CD4-positive, alpha-beta memory T cell (primary cell): ENCODE data around the gene SYK. TPM values are rescaled to one million over a fixed set of nuclear protein-coding genes. Genes with fewer than 3 reads are reported as not detected.
"Not testable (repeated sequence)": the region's sequence is repeated elsewhere in the genome, so short reads cannot be mapped to it uniquely, and the experiment has no call there.

Source experiments
- CTCF ChIA-PET: fragments of 350-600 bp; sonication (Branson Sonifier 250); formaldehyde crosslinking; loops from one replicate; lab custom pipeline; 2021; ENCODE audit warnings: inconsistent platforms; ENCODE audit not compliant: partially characterized antibody; lab: Charles Lee
- POLR2A ChIA-PET: fragments of 350-600 bp; sonication (Branson Sonifier 250); formaldehyde crosslinking; loops from one replicate; lab custom pipeline; 2021; ENCODE audit not compliant: partially characterized antibody; lab: Charles Lee
- DNase-seq, 5 donors: peaks; one replicate each; pipeline versions ENCODE4 v3.0.0 to v3.0.0-alpha.2; 2020 to 2022; ENCODE audit warnings: mixed read lengths in 1 of 5
- H3K27ac ChIP-seq: one replicate; pipeline ENCODE4 v1.7.0; 2013; ENCODE audit warnings: low read depth, low read length
- H3K27me3 ChIP-seq: 2 replicates; pipeline ENCODE4 v1.7.0; 2013; ENCODE audit warnings: mild to moderate bottlenecking, low read length, moderate library complexity; ENCODE audit not compliant: insufficient read depth
- H3K36me3 ChIP-seq: 2 replicates; pipeline ENCODE4 v1.7.0; 2013; ENCODE audit warnings: mild to moderate bottlenecking, low read length, moderate library complexity; ENCODE audit not compliant: insufficient read depth
- H3K4me1 ChIP-seq: 2 replicates; pipeline ENCODE4 v1.7.0; 2013; ENCODE audit warnings: mild to moderate bottlenecking, low read length, moderate library complexity; ENCODE audit not compliant: insufficient read depth
- H3K4me3 ChIP-seq, 2 donors: one replicate each; pipeline ENCODE4 v1.7.0; 2013; ENCODE audit warnings: low read length in 2 of 2, mild to moderate bottlenecking in 1 of 2
- H3K9me3 ChIP-seq, 2 donors: one replicate each; pipeline ENCODE4 v1.7.0; 2013; ENCODE audit warnings: low read length in 2 of 2, control low read depth in 1 of 2; ENCODE audit not compliant: control insufficient read depth in 1 of 2
- H3K27ac Mint-ChIP-seq, 7 donors: one replicate each; pipeline ENCODE4 v1.8.0; 2020 to 2021; ENCODE audit warnings: mixed read lengths in 7 of 7, mild to moderate bottlenecking in 6 of 7, inconsistent platforms in 3 of 7, moderate library complexity in 3 of 7
- H3K27me3 Mint-ChIP-seq, 2 donors: one replicate each; pipeline ENCODE4 v1.8.0; 2020 to 2021; ENCODE audit warnings: mixed read lengths in 2 of 2
- H3K36me3 Mint-ChIP-seq, 2 donors: one replicate each; pipeline ENCODE4 v1.8.0; 2020 to 2021; ENCODE audit warnings: mixed read lengths in 2 of 2, inconsistent platforms in 1 of 2, mild to moderate bottlenecking in 1 of 2
- H3K4me1 Mint-ChIP-seq, 4 donors: one replicate each; pipeline ENCODE4 v1.8.0; 2020 to 2021; ENCODE audit warnings: mixed read lengths in 4 of 4, mild to moderate bottlenecking in 1 of 4
- H3K4me3 Mint-ChIP-seq, 8 donors: one replicate each; pipeline ENCODE4 v1.8.0; 2020 to 2021; ENCODE audit warnings: mixed read lengths in 8 of 8, mild to moderate bottlenecking in 7 of 8, moderate library complexity in 6 of 8, inconsistent platforms in 3 of 8
- H3K9me3 Mint-ChIP-seq, 8 donors: one replicate each; pipeline ENCODE4 v1.8.0; 2020 to 2021; ENCODE audit warnings: mixed read lengths in 8 of 8, mild to moderate bottlenecking in 5 of 8, inconsistent platforms in 3 of 8, moderate library complexity in 1 of 8
- intact Hi-C: fragments of 100-400 bp; cut with micrococcal nuclease; formaldehyde crosslinking; loops from one replicate; pipeline ENCODE4 v1.15.1; 2023
- polyA plus RNA-seq, 2 donors: library from polyadenylated mRNA; unstranded; fragments of 300-500 nt; fragmentation: Illumina TruSeq; gene quantifications; one replicate each; pipeline ENCODE4 v1.2.3, GENCODE V29; 2021
- total RNA-seq, 2 experiments: library from RNA; stranded (reverse); gene quantifications; one replicate each; pipeline ENCODE4 v1.2.3, GENCODE V29; 2021

The SYK gene
- total and polyA plus RNA-seq, 4 experiments from 2014 or later, result 0.08 to 1.9 (median 0.78) TPM

GRCh38 chr9:90886868-90887267 is 85.2 kb downstream of the SYK start:
- DNase-seq, H3K27me3 ChIP-seq, H3K27ac ChIP-seq, H3K4me1 Mint-ChIP-seq, H3K27ac Mint-ChIP-seq, intact Hi-C loops, H3K36me3 ChIP-seq, H3K36me3 Mint-ChIP-seq, CTCF ChIA-PET, H3K4me3 Mint-ChIP-seq, H3K9me3 ChIP-seq, POLR2A ChIA-PET, H3K4me1 ChIP-seq, H3K4me3 ChIP-seq, H3K27me3 Mint-ChIP-seq: not testable (repeated sequence)
- peaks cover 0 to 22% (median 14%) of the 10 kb centered on the region in 8 donors for H3K9me3 Mint-ChIP-seq

- H3K36me3 ChIP-seq, result no peaks in the 10 kb centered on the region
- ChIA-PET CTCF (interaction anchor here (2.6 kb wide), 1 partner anchor 26 kb away, joined by 6 read pairs; no protein-coding TSS in a partner anchor), POLR2A (no interaction called here)
- Mint-ChIP-seq H3K4me3 (no peak overlapping the region), H3K36me3 (no peaks in the 10 kb centered on the region), H3K27me3 (peaks cover 7 to 8% of the 10 kb centered on the region in 2 donors), H3K27ac (no peak overlapping the region), H3K9me3 (peaks cover 0 to 22% (median 14%) of the 10 kb centered on the region in 8 donors), H3K4me1 (no peaks in the 10 kb centered on the region)
- no peaks in the 10 kb centered on the region for H3K9me3 ChIP-seq
- H3K27me3 ChIP-seq, result no peaks in the 10 kb centered on the region
- no peak for DNase-seq
- no peak overlapping the region for H3K4me3 ChIP-seq
- intact Hi-C loops, result no loop called here
- no peak overlapping the region for H3K27ac ChIP-seq
- H3K4me1 ChIP-seq, result no peaks in the 10 kb centered on the region
Observed at GRCh38 chr9:90888941-90889340, 87.3 kb downstream of the SYK start.

GRCh38 chr9:90890146-90890810 is 88.7 kb downstream of the SYK start:
- Mint-ChIP-seq H3K4me3 (no peak overlapping the region), H3K27ac (no peak overlapping the region), H3K36me3 (no peaks in the 10 kb centered on the region), H3K27me3 (peaks cover 8 to 9% of the 10 kb centered on the region in 2 donors), H3K4me1 (no peaks in the 10 kb centered on the region), H3K9me3 (peaks cover 0 to 18% (median 9%) of the 10 kb centered on the region in 8 donors)
- no peaks in the 10 kb centered on the region for H3K9me3 ChIP-seq
- no peaks in the 10 kb centered on the region for H3K36me3 ChIP-seq
- no peaks in the 10 kb centered on the region for H3K27me3 ChIP-seq
- H3K4me1 ChIP-seq, result no peaks in the 10 kb centered on the region
- no peak for DNase-seq
- intact Hi-C loops, result no loop called here
- H3K27ac ChIP-seq, result no peak overlapping the region
- ChIA-PET CTCF (interaction anchor here (1.8 to 2.6 kb wide), 2 partner anchors 17 to 25 kb away, joined by 5 to 6 read pairs; no protein-coding TSS in a partner anchor), POLR2A (no interaction called here)
- H3K4me3 ChIP-seq, result no peak overlapping the region

GRCh38 chr9:90891308-90892040 is 89.9 kb downstream of the SYK start:
- H3K4me3 Mint-ChIP-seq, result no peak overlapping the region
- H3K27me3 Mint-ChIP-seq, result peaks cover 8 to 10% of the 10 kb centered on the region in 2 donors
- H3K36me3 Mint-ChIP-seq, result no peaks in the 10 kb centered on the region
- H3K27me3 ChIP-seq, result no peaks in the 10 kb centered on the region
- intact Hi-C loops, result no loop called here
- H3K4me1 Mint-ChIP-seq, result no peaks in the 10 kb centered on the region
- ChIA-PET POLR2A (no interaction called here), CTCF (interaction anchor here (1.8 kb wide), 1 partner anchor 18 kb away, joined by 5 read pairs; no protein-coding TSS in a partner anchor)
- no peak overlapping the region for H3K27ac Mint-ChIP-seq
- no peaks in the 10 kb centered on the region for H3K36me3 ChIP-seq
- H3K4me3 ChIP-seq, result no peak overlapping the region
- peaks cover 0 to 7% (median 0%) of the 10 kb centered on the region in 8 donors for H3K9me3 Mint-ChIP-seq
- H3K4me1 ChIP-seq, result no peaks in the 10 kb centered on the region
- H3K9me3 ChIP-seq, result no peaks in the 10 kb centered on the region
- H3K27ac ChIP-seq, result no peak overlapping the region
- no peak for DNase-seq

GRCh38 chr9:90892918-90893317 is 91.3 kb downstream of the SYK start:
- H3K4me1 Mint-ChIP-seq, result no peaks in the 10 kb centered on the region
- Histone ChIP-seq H3K4me3 (no peak overlapping the region), H3K36me3 (no peaks in the 10 kb centered on the region), H3K27ac (no peak overlapping the region), H3K4me1 (no peaks in the 10 kb centered on the region), H3K27me3 (no peaks in the 10 kb centered on the region), H3K9me3 (no peaks in the 10 kb centered on the region)
- H3K9me3 Mint-ChIP-seq, result peaks cover 0 to 1% (median 0%) of the 10 kb centered on the region in 8 donors
- H3K4me3 Mint-ChIP-seq, result no peak overlapping the region
- intact Hi-C loops, result no loop called here
- no peaks in the 10 kb centered on the region for H3K36me3 Mint-ChIP-seq
- POLR2A ChIA-PET, result no interaction called here
- DNase-seq, result no peak
- CTCF ChIA-PET, result no interaction called here
- peaks cover 8 to 10% of the 10 kb centered on the region in 2 donors for H3K27me3 Mint-ChIP-seq
- no peak overlapping the region for H3K27ac Mint-ChIP-seq

GRCh38 chr9:90893706-90894105 is 92.1 kb downstream of the SYK start:
- no peaks in the 10 kb centered on the region for H3K4me1 ChIP-seq
- H3K27ac ChIP-seq, result no peak overlapping the region
- ChIA-PET CTCF (no interaction called here), POLR2A (no interaction called here)
- Mint-ChIP-seq H3K9me3 (peaks cover 0 to 1% (median 0%) of the 10 kb centered on the region in 8 donors), H3K36me3 (no peaks in the 10 kb centered on the region), H3K27ac (no peak overlapping the region), H3K27me3 (peaks cover 8 to 10% of the 10 kb centered on the region in 2 donors), H3K4me3 (no peak overlapping the region), H3K4me1 (no peaks in the 10 kb centered on the region)
- H3K27me3 ChIP-seq, result no peaks in the 10 kb centered on the region
- no peaks in the 10 kb centered on the region for H3K36me3 ChIP-seq
- intact Hi-C loops, result no loop called here
- no peak for DNase-seq
- no peaks in the 10 kb centered on the region for H3K9me3 ChIP-seq
- H3K4me3 ChIP-seq, result no peak overlapping the region

- H3K36me3 ChIP-seq, result no peaks in the 10 kb centered on the region
- CTCF ChIA-PET, result no interaction called here
- Mint-ChIP-seq H3K4me1 (no peaks in the 10 kb centered on the region), H3K9me3 (no peaks in the 10 kb centered on the region), H3K27ac (no peak overlapping the region), H3K27me3 (peaks cover 8% of the 10 kb centered on the region in 2 donors), H3K36me3 (no peaks in the 10 kb centered on the region), H3K4me3 (no peak overlapping the region)
- H3K27ac ChIP-seq, result no peak overlapping the region
- DNase-seq, result no peak
- intact Hi-C loops, result no loop called here
- no peaks in the 10 kb centered on the region for H3K9me3 ChIP-seq
- no peak overlapping the region for H3K4me3 ChIP-seq
- no peaks in the 10 kb centered on the region for H3K27me3 ChIP-seq
- POLR2A ChIA-PET, result no interaction called here
- H3K4me1 ChIP-seq, result no peaks in the 10 kb centered on the region
Observed at GRCh38 chr9:90894986-90895687, 93.5 kb downstream of the SYK start.
